Activated naive CD8-positive, alpha-beta T cell (primary cell): ENCODE measurements around the gene RPL10L.

Source experiments
- H3K27ac Mint-ChIP-seq: one replicate; pipeline ENCODE4 v1.8.0; 2021; ENCODE audit warnings: mixed read lengths
- H3K27me3 Mint-ChIP-seq: one replicate; pipeline ENCODE4 v1.8.0; 2021; ENCODE audit warnings: mixed read lengths
- H3K36me3 Mint-ChIP-seq: one replicate; pipeline ENCODE4 v1.8.0; 2021; ENCODE audit warnings: mixed read lengths
- H3K4me1 Mint-ChIP-seq: one replicate; pipeline ENCODE4 v1.8.0; 2021; ENCODE audit warnings: low read depth, mixed read lengths
- H3K4me3 Mint-ChIP-seq: one replicate; pipeline ENCODE4 v1.8.0; 2021; ENCODE audit warnings: mild to moderate bottlenecking, mixed read lengths
- H3K9me3 Mint-ChIP-seq: one replicate; pipeline ENCODE4 v1.8.0; 2021; ENCODE audit warnings: low read depth, mixed read lengths

RPL10L gene

GRCh38 chr14:46651526-46652144 is at the start of gene RPL10L:
TSS of gene RPL10L (minus strand) at chr14:46651781. CDS start at chr14:46651736, 45 bp downstream.
- Mint-ChIP-seq H3K27me3 (no peaks in the 10 kb centered on the region), H3K4me3 (no peak within 1 kb of the TSS), H3K27ac (no peak within 1 kb of the TSS), H3K36me3 (no peaks in the 10 kb centered on the region), H3K4me1 (no peaks in the 10 kb centered on the region), H3K9me3 (peaks cover 4% of the 10 kb centered on the region)

- H3K4me3 Mint-ChIP-seq = no peak overlapping the region
- H3K27me3 Mint-ChIP-seq = no peaks in the 10 kb centered on the region
- H3K27ac Mint-ChIP-seq = no peak overlapping the region
- H3K36me3 Mint-ChIP-seq = no peaks in the 10 kb centered on the region
- H3K4me1 Mint-ChIP-seq = no peaks in the 10 kb centered on the region
- H3K9me3 Mint-ChIP-seq = peaks cover 28% of the 10 kb centered on the region
These were observed 40.2 kb upstream of the RPL10L start for GRCh38 chr14:46691819-46692218.

- Mint-ChIP-seq H3K4me3 (no peak overlapping the region), H3K36me3 (no peaks in the 10 kb centered on the region), H3K4me1 (no peaks in the 10 kb centered on the region), H3K9me3 (peaks cover 32% of the 10 kb centered on the region), H3K27ac (no peak overlapping the region), H3K27me3 (no peaks in the 10 kb centered on the region)
These were observed 35.1 kb upstream of the RPL10L start for GRCh38 chr14:46686652-46687051.

- no peaks in the 10 kb centered on the region for H3K27me3 Mint-ChIP-seq
- no peak overlapping the region for H3K27ac Mint-ChIP-seq
- peaks cover 19% of the 10 kb centered on the region for H3K9me3 Mint-ChIP-seq
- no peaks in the 10 kb centered on the region for H3K36me3 Mint-ChIP-seq
- no peaks in the 10 kb centered on the region for H3K4me1 Mint-ChIP-seq
- no peak overlapping the region for H3K4me3 Mint-ChIP-seq
These were observed 20.5 kb upstream of the RPL10L start for GRCh38 chr14:46672128-46672527.

GRCh38 chr14:46663382-46663781 is 11.8 kb upstream of the RPL10L start:
- H3K9me3 Mint-ChIP-seq = peaks cover 9% of the 10 kb centered on the region
- no peaks in the 10 kb centered on the region for H3K36me3 Mint-ChIP-seq
- no peaks in the 10 kb centered on the region for H3K27me3 Mint-ChIP-seq
- H3K27ac Mint-ChIP-seq = no peak overlapping the region
- H3K4me1 Mint-ChIP-seq = no peaks in the 10 kb centered on the region
- no peak overlapping the region for H3K4me3 Mint-ChIP-seq

- H3K27ac Mint-ChIP-seq = no peak overlapping the region
- no peaks in the 10 kb centered on the region for H3K4me1 Mint-ChIP-seq
- no peaks in the 10 kb centered on the region for H3K27me3 Mint-ChIP-seq
- H3K4me3 Mint-ChIP-seq = no peak overlapping the region
- H3K36me3 Mint-ChIP-seq = no peaks in the 10 kb centered on the region
- H3K9me3 Mint-ChIP-seq = peaks cover 13% of the 10 kb centered on the region
These were observed 10.1 kb upstream of the RPL10L start for GRCh38 chr14:46661728-46662127.

GRCh38 chr14:46653031-46653755 is 1.6 kb upstream of the RPL10L start:
- Mint-ChIP-seq H3K4me3 (no peak overlapping the region), H3K27me3 (no peaks in the 10 kb centered on the region)

GRCh38 chr14:46646796-46647195 is 4.8 kb downstream of the RPL10L start:
- Mint-ChIP-seq H3K27ac (no peak overlapping the region), H3K4me1 (no peaks in the 10 kb centered on the region), H3K9me3 (no peaks in the 10 kb centered on the region), H3K4me3 (no peak overlapping the region), H3K27me3 (no peaks in the 10 kb centered on the region), H3K36me3 (no peaks in the 10 kb centered on the region)

More at GRCh38 chr14:46653031-46653755, 1.6 kb upstream of the RPL10L start:
- Mint-ChIP-seq H3K9me3 (peaks cover 8% of the 10 kb centered on the region), H3K4me1 (no peaks in the 10 kb centered on the region), H3K36me3 (no peaks in the 10 kb centered on the region), H3K27ac (no peak overlapping the region)

- H3K9me3 Mint-ChIP-seq = peaks cover 25% of the 10 kb centered on the region
- H3K27me3 Mint-ChIP-seq = no peaks in the 10 kb centered on the region
- H3K36me3 Mint-ChIP-seq = no peaks in the 10 kb centered on the region
These were observed 24.7 kb downstream of the RPL10L start for GRCh38 chr14:46626876-46627275.

More at GRCh38 chr14:46626876-46627275, 24.7 kb downstream of the RPL10L start:
- Mint-ChIP-seq H3K27ac (no peak overlapping the region), H3K4me3 (no peak overlapping the region), H3K4me1 (no peaks in the 10 kb centered on the region)
